GM18508 (cell line): ENCODE measurements around the gene ACOXL.

Source experiments
- ATAC-seq: cut with Tn5 transposase; IDR thresholded peaks from one replicate; pipeline ENCODE4 v1.9.1; 2021; ENCODE audit warnings: moderate number of reproducible peaks; ENCODE audit not compliant: insufficient read depth, unreplicated experiment

The ACOXL gene

GRCh38 chr2:110869472-110870446 lies 137.4 kb downstream of the ACOXL start:
- ATAC-seq = no peak

GRCh38 chr2:110870545-110870944 lies 138.2 kb downstream of the ACOXL start:
- no peak for ATAC-seq

GRCh38 chr2:110871637-110872036 lies 139.3 kb downstream of the ACOXL start:
- ATAC-seq = no peak

- ATAC-seq = no peak
Measured at GRCh38 chr2:110872521-110872920, 140.1 kb downstream of the ACOXL start.

- no peak for ATAC-seq
Measured at GRCh38 chr2:110873056-110873502, 140.7 kb downstream of the ACOXL start.

GRCh38 chr2:110873597-110874452 lies 141.5 kb downstream of the ACOXL start:
- no peak for ATAC-seq

GRCh38 chr2:110874453-110875383 lies 142.3 kb downstream of the ACOXL start:
- ATAC-seq = no peak

GRCh38 chr2:110875384-110875725 lies 143.0 kb downstream of the ACOXL start:
- no peak for ATAC-seq

- no peak for ATAC-seq
Measured at GRCh38 chr2:110876167-110876999, 144.0 kb downstream of the ACOXL start.

GRCh38 chr2:110877031-110877827 lies 144.9 kb downstream of the ACOXL start:
- ATAC-seq = no peak

- ATAC-seq = no peak
Measured at GRCh38 chr2:110878150-110878549, 145.8 kb downstream of the ACOXL start.

GRCh38 chr2:110881908-110882307 lies 149.5 kb downstream of the ACOXL start:
- peak; percentile 63 for ATAC-seq

- no peak for ATAC-seq
Measured at GRCh38 chr2:110883406-110883805, 151.0 kb downstream of the ACOXL start.

GRCh38 chr2:110885256-110885655 lies 152.9 kb downstream of the ACOXL start:
- ATAC-seq = no peak

GRCh38 chr2:110886826-110887573 lies 154.6 kb downstream of the ACOXL start:
- ATAC-seq = no peak

GRCh38 chr2:110888411-110888810 lies 156.0 kb downstream of the ACOXL start:
- ATAC-seq = no peak

GRCh38 chr2:110891626-110892025 lies 159.3 kb downstream of the ACOXL start:
- no peak for ATAC-seq

GRCh38 chr2:110896226-110896625 lies 163.9 kb downstream of the ACOXL start:
- no peak for ATAC-seq
